ENCODE results near the gene COL5A1. TPM values are rescaled to one million over a fixed set of nuclear protein-coding genes. Genes with fewer than 3 reads are reported as not detected.

COL5A1 gene
- total and polyA plus RNA-seq, 2 experiments from 2014 or later = 2.5 to 13.1 TPM

DNA sequence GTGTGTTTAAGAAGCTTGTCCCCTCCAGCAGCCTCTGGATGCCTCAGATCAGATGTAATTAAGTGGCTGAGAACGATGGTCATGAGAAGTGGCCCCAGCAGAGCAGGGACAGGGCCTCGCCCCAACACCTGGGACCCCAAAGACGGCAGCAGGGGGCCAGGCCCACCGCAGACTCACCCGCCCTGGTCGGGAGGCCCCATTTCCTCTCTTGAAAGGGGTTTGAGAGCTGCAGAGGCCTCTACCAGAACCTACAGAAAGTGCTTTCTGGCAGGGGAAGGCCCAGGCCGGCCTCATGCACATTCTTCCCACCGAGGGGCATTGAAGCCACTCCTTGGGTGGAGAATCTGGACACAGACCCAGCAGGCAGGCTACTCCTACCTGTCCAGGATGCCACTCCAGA, 153.8 kb downstream of the COL5A1 start:
- TF ChIP-seq REST (IDR thresholded peaks at IDR 0.05; ENCODE audit: unreplicated experiment) (no peak), JUNB (IDR thresholded peaks at IDR 0.05; ENCODE audit: unreplicated experiment) (no peak)
- no peaks in the 10 kb centered on the region for H4K20me1 ChIP-seq (replicated peaks; ENCODE audit: insufficient read depth)

DNA sequence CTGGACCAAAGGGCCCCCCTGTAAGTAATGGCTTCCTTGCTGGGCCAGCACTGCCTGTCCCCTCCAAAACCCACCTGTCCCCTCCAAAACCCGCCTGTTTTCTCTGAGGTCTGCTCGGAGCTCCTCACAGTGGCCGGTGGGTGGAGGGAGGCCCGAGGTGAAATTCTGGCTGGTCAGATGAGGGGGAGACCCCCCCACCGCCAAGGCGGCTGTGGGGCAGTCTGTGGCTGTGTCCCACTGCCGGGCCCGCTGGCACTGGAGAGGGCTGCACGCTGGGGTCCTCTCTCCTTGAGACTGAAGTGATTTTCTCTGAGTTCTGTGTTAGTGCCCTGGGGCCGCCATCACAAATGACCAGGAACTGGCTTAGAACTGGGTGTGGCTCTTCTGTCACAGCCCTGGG, 155.3 kb downstream of the COL5A1 start:
- Histone ChIP-seq H2AFZ (no peak overlapping the region), H3K79me2 (replicated peaks; ENCODE audit: insufficient read depth) (no peaks in the 10 kb centered on the region), H3K4me3 (no peak overlapping the region), H3K27ac (ENCODE audit: low read depth) (no peak overlapping the region), H3K9me2 (ENCODE audit: insufficient read depth) (no peaks in the 10 kb centered on the region), H3K4me2 (no peak overlapping the region), H4K20me1 (replicated peaks; ENCODE audit: insufficient read depth) (no peaks in the 10 kb centered on the region), H3K4me1 (ENCODE audit: insufficient read depth) (no peaks in the 10 kb centered on the region), H3K36me3 (ENCODE audit: insufficient read depth) (no peaks in the 10 kb centered on the region), H3K27me3 (ENCODE audit: insufficient read depth) (no peaks in the 10 kb centered on the region), H3F3A (replicated peaks; ENCODE audit: low read depth) (no peaks in the 10 kb centered on the region)
- no peak overlapping the region for H3K4me3 Mint-ChIP-seq
- no peaks in the 10 kb centered on the region for H3K27me3 Mint-ChIP-seq (ENCODE audit: insufficient read depth, low read depth, poor library complexity)
- TF ChIP-seq CREB1 (CRISPR knock-in tag; IDR thresholded peaks at IDR 0.05; ENCODE audit: low read depth) (no peak), REST (IDR thresholded peaks at IDR 0.05; ENCODE audit: unreplicated experiment) (no peak), ZNF331 (CRISPR knock-in tag; IDR thresholded peaks at IDR 0.05; ENCODE audit: low read depth) (no peak), EZH2phosphoT487 (IDR thresholded peaks at IDR 0.05; ENCODE audit: unreplicated experiment) (no peak), STAT1 (IDR thresholded peaks at IDR 0.05; ENCODE audit: unreplicated experiment) (no peak), JUNB (IDR thresholded peaks at IDR 0.05; ENCODE audit: unreplicated experiment) (no peak), ETS1 (IDR thresholded peaks at IDR 0.05) (no peak), NANOG (IDR thresholded peaks at IDR 0.05; ENCODE audit: borderline replicate concordance) (no peak), EZH2 (IDR thresholded peaks at IDR 0.05; ENCODE audit: low read depth, unreplicated experiment) (no peak)
- TF ChIP-seq, protein P1, sequence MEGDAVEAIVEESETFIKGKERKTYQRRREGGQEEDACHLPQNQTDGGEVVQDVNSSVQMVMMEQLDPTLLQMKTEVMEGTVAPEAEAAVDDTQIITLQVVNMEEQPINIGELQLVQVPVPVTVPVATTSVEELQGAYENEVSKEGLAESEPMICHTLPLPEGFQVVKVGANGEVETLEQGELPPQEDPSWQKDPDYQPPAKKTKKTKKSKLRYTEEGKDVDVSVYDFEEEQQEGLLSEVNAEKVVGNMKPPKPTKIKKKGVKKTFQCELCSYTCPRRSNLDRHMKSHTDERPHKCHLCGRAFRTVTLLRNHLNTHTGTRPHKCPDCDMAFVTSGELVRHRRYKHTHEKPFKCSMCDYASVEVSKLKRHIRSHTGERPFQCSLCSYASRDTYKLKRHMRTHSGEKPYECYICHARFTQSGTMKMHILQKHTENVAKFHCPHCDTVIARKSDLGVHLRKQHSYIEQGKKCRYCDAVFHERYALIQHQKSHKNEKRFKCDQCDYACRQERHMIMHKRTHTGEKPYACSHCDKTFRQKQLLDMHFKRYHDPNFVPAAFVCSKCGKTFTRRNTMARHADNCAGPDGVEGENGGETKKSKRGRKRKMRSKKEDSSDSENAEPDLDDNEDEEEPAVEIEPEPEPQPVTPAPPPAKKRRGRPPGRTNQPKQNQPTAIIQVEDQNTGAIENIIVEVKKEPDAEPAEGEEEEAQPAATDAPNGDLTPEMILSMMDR (conservative IDR thresholded peaks at IDR 0.05; ENCODE audit: low read depth in 2 of 2) = no peak
- peaks cover 7% of the 10 kb centered on the region for H3K4me1 Mint-ChIP-seq
- no peaks in the 10 kb centered on the region for H3K9me3 Mint-ChIP-seq
- no peak for ATAC-seq
- no peak overlapping the region for H3K27ac Mint-ChIP-seq
- no peaks in the 10 kb centered on the region for H3K36me3 Mint-ChIP-seq (ENCODE audit: low read depth)
- no peak for DNase-seq (ENCODE audit: low spot score)

More for the DNA sequence above, 153.8 kb downstream of the COL5A1 start:
- Mint-ChIP-seq H3K27ac (no peak overlapping the region), H3K9me3 (no peaks in the 10 kb centered on the region), H3K4me1 (peaks cover 7% of the 10 kb centered on the region), H3K36me3 (ENCODE audit: low read depth) (no peaks in the 10 kb centered on the region), H3K27me3 (ENCODE audit: insufficient read depth, low read depth, poor library complexity) (no peaks in the 10 kb centered on the region), H3K4me3 (no peak overlapping the region)
- H3K27me3 ChIP-seq (ENCODE audit: insufficient read depth) = no peaks in the 10 kb centered on the region
- H3K9me2 ChIP-seq (ENCODE audit: insufficient read depth) = no peaks in the 10 kb centered on the region
- no peak overlapping the region for H3K27ac ChIP-seq (ENCODE audit: low read depth)
- H3F3A ChIP-seq (replicated peaks; ENCODE audit: low read depth) = no peaks in the 10 kb centered on the region
- no peak overlapping the region for H3K4me3 ChIP-seq
- H2AFZ ChIP-seq = no peak overlapping the region
- no peaks in the 10 kb centered on the region for H3K4me1 ChIP-seq (ENCODE audit: insufficient read depth)
- H3K36me3 ChIP-seq (ENCODE audit: insufficient read depth) = no peaks in the 10 kb centered on the region
- no peak for DNase-seq (ENCODE audit: low spot score)
- no peak for ATAC-seq
- no peak overlapping the region for H3K4me2 ChIP-seq
- H3K79me2 ChIP-seq (replicated peaks; ENCODE audit: insufficient read depth) = no peaks in the 10 kb centered on the region

All from GM23338 (cell line).